ENCODE results near the gene SFXN5.
"Not testable (repeated sequence)": the region's sequence is repeated elsewhere in the genome, so short reads cannot be mapped to it uniquely, and the experiment has no call there.

Gene SFXN5

GRCh38 chr2:73069855-73070642 is 1.5 kb downstream of the SFXN5 start:
- DNase-seq (ENCODE audit: low read depth in 1 of 2, low spot score in 1 of 2), result no peak
- in situ Hi-C loops (cut with HindIII; ENCODE audit: low pct_unique_long_range_greater_than_20kb, low sequenced_read_pairs), result no loop called here
- TF ChIP-seq JUND (IDR thresholded peaks at IDR 0.05; ENCODE audit: low read depth), result no peak

DNA sequence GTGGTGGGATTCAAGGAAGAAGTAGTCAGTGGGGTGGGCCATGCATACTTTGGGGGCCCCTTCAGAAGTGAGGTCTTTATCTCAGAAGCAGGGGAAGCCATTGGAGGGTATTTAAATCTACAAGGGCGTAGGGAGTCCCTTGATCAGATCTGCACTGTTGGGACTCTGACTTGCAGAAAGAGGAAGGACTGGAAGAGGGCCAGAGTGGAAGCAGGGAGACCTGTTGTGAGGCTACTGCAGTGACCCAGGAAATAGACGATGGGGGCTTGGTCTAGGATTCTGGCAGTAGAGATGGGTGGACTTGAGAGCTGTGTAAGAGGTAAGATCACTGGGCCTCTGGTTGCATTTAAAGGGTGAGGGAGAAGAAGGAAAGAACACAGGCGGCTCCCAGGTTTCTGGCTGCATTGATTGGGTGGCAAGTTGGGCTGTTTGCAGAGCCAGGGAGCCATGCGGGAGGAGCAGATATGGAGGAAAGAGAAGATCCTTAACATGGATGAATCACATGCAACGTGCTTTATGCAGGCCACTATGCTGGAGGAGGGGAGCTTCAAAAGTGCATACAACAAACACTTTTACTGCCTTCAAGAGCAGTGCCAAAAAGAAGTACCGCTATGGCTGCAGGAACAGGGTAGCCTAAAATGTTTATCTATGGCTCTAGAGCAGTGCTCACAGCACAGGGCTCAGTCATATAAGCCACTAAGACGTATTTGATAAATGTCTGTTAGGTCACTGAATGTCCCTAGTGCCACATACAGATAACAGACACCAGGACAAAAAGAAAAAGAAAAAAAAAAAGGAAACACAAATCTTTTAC is 2.3 kb downstream of the SFXN5 start:
- no peak for DNase-seq (ENCODE audit: low read depth in 1 of 2, low spot score in 1 of 2)
- no peak for TF ChIP-seq JUND (IDR thresholded peaks at IDR 0.05; ENCODE audit: low read depth)
- in situ Hi-C loops (cut with HindIII; ENCODE audit: low pct_unique_long_range_greater_than_20kb, low sequenced_read_pairs), result no loop called here

DNA sequence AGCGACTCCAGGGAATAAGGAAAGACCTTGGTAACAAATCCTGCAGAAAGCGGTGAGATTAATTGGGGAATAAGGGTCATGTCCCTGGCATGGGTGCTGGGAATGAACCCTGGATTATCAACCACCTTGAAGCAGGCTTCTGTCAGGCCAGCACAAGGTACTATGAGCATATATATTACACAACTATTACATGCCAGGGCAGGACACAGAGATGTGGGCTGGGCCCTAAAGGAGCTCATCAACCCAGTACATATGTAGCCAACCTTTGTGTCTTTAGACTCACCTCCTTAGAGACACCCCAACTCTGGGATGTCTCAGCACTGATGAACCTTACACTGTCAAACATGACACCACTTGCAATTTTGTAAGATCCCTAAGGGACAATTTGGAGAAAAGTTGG is 3.4 kb downstream of the SFXN5 start:
- no peak for TF ChIP-seq JUND (IDR thresholded peaks at IDR 0.05; ENCODE audit: low read depth)
- in situ Hi-C loops (cut with HindIII; ENCODE audit: low pct_unique_long_range_greater_than_20kb, low sequenced_read_pairs), result no loop called here
- DNase-seq (ENCODE audit: low read depth in 1 of 2, low spot score in 1 of 2), result no peak

DNA sequence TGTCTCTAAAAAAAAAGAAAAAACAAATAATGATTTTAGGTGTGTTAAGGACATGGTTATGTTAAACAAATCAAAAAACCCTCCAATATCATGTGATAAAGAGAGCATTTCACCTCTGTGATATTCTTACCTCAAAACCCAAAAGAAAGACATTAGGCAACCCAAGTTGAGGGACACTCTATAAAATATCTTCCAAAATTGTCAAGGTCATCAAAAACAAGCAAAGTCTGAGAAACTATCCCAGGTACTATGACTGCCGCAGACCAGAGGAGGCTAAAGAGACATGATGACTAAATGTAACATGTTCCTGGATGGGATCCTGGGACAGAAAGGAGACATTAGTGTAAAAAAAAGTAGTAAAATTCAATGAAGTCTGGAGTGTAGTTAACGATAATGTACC is 4.5 kb downstream of the SFXN5 start:
- in situ Hi-C loops (cut with HindIII; ENCODE audit: low pct_unique_long_range_greater_than_20kb, low sequenced_read_pairs), result no loop called here
- TF ChIP-seq JUND (IDR thresholded peaks at IDR 0.05; ENCODE audit: low read depth), result no peak
- no peak for DNase-seq (ENCODE audit: low read depth in 1 of 2, low spot score in 1 of 2)

GRCh38 chr2:73065070-73065469 is 6.4 kb downstream of the SFXN5 start:
- DNase-seq (ENCODE audit: low read depth in 1 of 2, low spot score in 1 of 2); in situ Hi-C loops (cut with HindIII; ENCODE audit: low pct_unique_long_range_greater_than_20kb, low sequenced_read_pairs): not testable (repeated sequence)

GRCh38 chr2:73063909-73064875 is 7.3 kb downstream of the SFXN5 start:
- no peak for DNase-seq (ENCODE audit: low read depth in 1 of 2, low spot score in 1 of 2)
- in situ Hi-C loops (cut with HindIII; ENCODE audit: low pct_unique_long_range_greater_than_20kb, low sequenced_read_pairs), result no loop called here
- no peak for TF ChIP-seq JUND (IDR thresholded peaks at IDR 0.05; ENCODE audit: low read depth)

DNA sequence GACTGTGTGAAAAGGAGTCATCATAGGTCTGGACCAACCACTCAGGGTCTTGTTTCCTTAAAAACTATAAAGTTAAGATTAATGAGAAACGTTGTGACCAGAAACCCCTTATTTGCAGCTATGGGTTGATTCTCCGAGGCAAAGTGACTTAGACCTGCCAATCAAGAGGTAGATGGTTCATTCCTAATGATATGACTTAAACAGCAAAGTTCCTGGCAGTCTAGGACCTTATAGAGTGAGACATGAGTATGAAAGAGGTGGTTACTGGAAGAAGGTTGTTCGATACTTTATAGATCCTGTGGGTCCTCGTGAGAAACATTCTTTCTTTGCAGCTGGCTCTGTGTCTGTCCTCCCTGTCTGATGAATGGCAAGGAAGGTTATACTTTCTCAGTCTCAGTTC is 8.0 kb downstream of the SFXN5 start:
- DNase-seq (ENCODE audit: low read depth in 1 of 2, low spot score in 1 of 2), result no peak
- TF ChIP-seq JUND (IDR thresholded peaks at IDR 0.05; ENCODE audit: low read depth), result no peak
- in situ Hi-C loops (cut with HindIII; ENCODE audit: low pct_unique_long_range_greater_than_20kb, low sequenced_read_pairs), result no loop called here

DNA sequence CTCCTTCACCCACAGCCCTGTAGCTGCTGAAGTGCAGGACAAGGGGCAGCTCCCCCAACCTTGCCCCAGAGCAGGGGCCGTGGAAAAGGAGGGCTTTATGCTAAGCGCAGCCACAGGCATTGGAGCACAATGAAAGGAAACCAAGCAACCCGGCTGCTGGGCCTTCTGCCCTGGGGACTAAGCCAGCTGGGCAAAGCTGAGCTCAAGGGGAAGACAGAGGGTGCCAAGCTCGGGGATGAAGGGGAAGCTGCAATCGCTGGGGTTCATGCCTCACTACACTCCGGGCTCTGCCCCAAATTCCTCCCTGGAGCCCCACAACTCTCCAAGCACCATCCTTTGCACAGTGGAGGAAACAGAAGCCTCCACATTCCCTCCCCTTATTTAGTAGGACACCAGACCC is 12.4 kb downstream of the SFXN5 start:
- no peak for TF ChIP-seq JUND (IDR thresholded peaks at IDR 0.05; ENCODE audit: low read depth)
- no peak for DNase-seq (ENCODE audit: low read depth in 1 of 2, low spot score in 1 of 2)
- in situ Hi-C loops (cut with HindIII; ENCODE audit: low pct_unique_long_range_greater_than_20kb, low sequenced_read_pairs), result no loop called here

DNA sequence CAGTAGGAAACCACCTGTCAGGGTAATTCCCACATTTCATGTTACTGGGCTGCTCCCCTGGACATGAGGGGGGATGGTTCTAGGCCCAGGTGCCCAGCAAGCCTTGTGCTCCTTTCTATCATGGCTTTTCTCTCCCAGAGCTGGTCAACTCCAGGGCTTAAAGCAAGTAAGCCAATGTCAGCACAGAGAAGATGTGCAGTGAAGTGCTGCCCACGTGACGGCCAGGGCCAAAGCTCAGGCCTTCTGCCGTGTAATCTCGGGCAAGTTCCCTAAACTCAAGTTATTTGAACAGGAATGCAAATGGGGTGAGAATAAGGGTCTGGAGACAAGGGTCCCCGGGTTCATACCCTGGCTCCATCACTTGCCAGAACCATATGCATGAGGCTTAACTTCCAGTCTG is 16.5 kb downstream of the SFXN5 start:
- in situ Hi-C loops (cut with HindIII; ENCODE audit: low pct_unique_long_range_greater_than_20kb, low sequenced_read_pairs), result no loop called here
- DNase-seq (ENCODE audit: low read depth in 1 of 2, low spot score in 1 of 2), result no peak
- no peak for TF ChIP-seq JUND (IDR thresholded peaks at IDR 0.05; ENCODE audit: low read depth)

GRCh38 chr2:73053316-73054114 is 18.0 kb downstream of the SFXN5 start:
- in situ Hi-C loops (cut with HindIII; ENCODE audit: low pct_unique_long_range_greater_than_20kb, low sequenced_read_pairs), result no loop called here
- no peak for TF ChIP-seq JUND (IDR thresholded peaks at IDR 0.05; ENCODE audit: low read depth)
- no peak for DNase-seq (ENCODE audit: low read depth in 1 of 2, low spot score in 1 of 2)

DNA sequence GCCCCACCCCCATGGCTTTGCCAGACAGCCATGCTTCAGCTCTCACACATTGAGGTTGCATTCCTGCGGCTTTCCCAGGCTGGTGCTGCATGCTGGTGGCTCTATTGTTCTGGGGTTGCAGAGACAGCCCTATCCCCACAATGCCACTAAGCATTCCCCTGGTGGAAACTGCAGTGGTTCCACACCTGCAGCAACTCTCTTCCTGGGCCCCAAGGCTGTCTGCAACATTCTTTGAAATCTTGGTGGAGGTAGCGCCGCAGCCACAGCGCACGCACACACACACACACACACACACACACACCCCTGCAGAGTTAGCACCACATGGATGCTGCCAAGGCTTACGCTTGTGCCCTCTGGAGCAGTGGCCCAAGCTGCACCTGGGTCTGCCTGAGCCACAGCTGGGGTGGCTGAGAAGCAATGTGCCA is 21.4 kb downstream of the SFXN5 start:
- in situ Hi-C loops (cut with HindIII; ENCODE audit: low pct_unique_long_range_greater_than_20kb, low sequenced_read_pairs), result no loop called here

More for the DNA sequence above, 21.4 kb downstream of the SFXN5 start:
- no peak for TF ChIP-seq JUND (IDR thresholded peaks at IDR 0.05; ENCODE audit: low read depth)
- no peak for DNase-seq (ENCODE audit: low read depth in 1 of 2, low spot score in 1 of 2)
